ENCODE measurements around the gene NR2F2.

The NR2F2 gene

GRCh38 chr15:96345560-96346399 is 15.3 kb downstream of the NR2F2 start:
- Histone ChIP-seq H3K9me3 (ENCODE audit: control insufficient read depth, low read length) (no peaks in the 10 kb centered on the region), H3K4me1 (ENCODE audit: control insufficient read depth, insufficient read depth, low read length) (peaks cover 62% of the 10 kb centered on the region), H3K9ac (ENCODE audit: low read length) (peak overlapping the region; percentile 99), H3K36me3 (ENCODE audit: control insufficient read depth, insufficient read depth, low read length, severe bottlenecking) (peaks cover 26% of the 10 kb centered on the region), H3K4me3 (ENCODE audit: low read length) (peak overlapping the region; percentile 85), H3K27me3 (replicated peaks; ENCODE audit: control insufficient read depth, insufficient read depth, low read length) (no peaks in the 10 kb centered on the region)
- peak; percentile 29 for DNase-seq (ENCODE audit: low read depth)

GRCh38 chr15:96346409-96346970 is 16.0 kb downstream of the NR2F2 start:
- DNase-seq (ENCODE audit: low read depth): no peak
- Histone ChIP-seq H3K9ac (ENCODE audit: low read length) (peak overlapping the region; percentile 99), H3K36me3 (ENCODE audit: control insufficient read depth, insufficient read depth, low read length, severe bottlenecking) (peaks cover 26% of the 10 kb centered on the region), H3K27me3 (replicated peaks; ENCODE audit: control insufficient read depth, insufficient read depth, low read length) (no peaks in the 10 kb centered on the region), H3K9me3 (ENCODE audit: control insufficient read depth, low read length) (no peaks in the 10 kb centered on the region), H3K4me1 (ENCODE audit: control insufficient read depth, insufficient read depth, low read length) (peaks cover 62% of the 10 kb centered on the region), H3K4me3 (ENCODE audit: low read length) (peak overlapping the region; percentile 85)

GRCh38 chr15:96347181-96348111 is 16.9 kb downstream of the NR2F2 start:
- no peak for DNase-seq (ENCODE audit: low read depth)
- H3K9ac ChIP-seq (ENCODE audit: low read length): peak overlapping the region; percentile 99
- H3K27me3 ChIP-seq (replicated peaks; ENCODE audit: control insufficient read depth, insufficient read depth, low read length): no peaks in the 10 kb centered on the region
- peaks cover 58% of the 10 kb centered on the region for H3K4me1 ChIP-seq (ENCODE audit: control insufficient read depth, insufficient read depth, low read length)
- H3K36me3 ChIP-seq (ENCODE audit: control insufficient read depth, insufficient read depth, low read length, severe bottlenecking): peaks cover 26% of the 10 kb centered on the region
- H3K4me3 ChIP-seq (ENCODE audit: low read length): peak overlapping the region; percentile 85
- no peaks in the 10 kb centered on the region for H3K9me3 ChIP-seq (ENCODE audit: control insufficient read depth, low read length)

GRCh38 chr15:96348112-96349027 is 17.9 kb downstream of the NR2F2 start:
- Histone ChIP-seq H3K4me3 (ENCODE audit: low read length) (no peak overlapping the region), H3K36me3 (ENCODE audit: control insufficient read depth, insufficient read depth, low read length, severe bottlenecking) (peaks cover 21% of the 10 kb centered on the region), H3K9me3 (ENCODE audit: control insufficient read depth, low read length) (no peaks in the 10 kb centered on the region), H3K27me3 (replicated peaks; ENCODE audit: control insufficient read depth, insufficient read depth, low read length) (no peaks in the 10 kb centered on the region), H3K9ac (ENCODE audit: low read length) (peak overlapping the region; percentile 99), H3K4me1 (ENCODE audit: control insufficient read depth, insufficient read depth, low read length) (peaks cover 61% of the 10 kb centered on the region)
- DNase-seq (ENCODE audit: low read depth): no peak

GRCh38 chr15:96349034-96349856 is 18.7 kb downstream of the NR2F2 start:
- peak overlapping the region; percentile 99 for H3K9ac ChIP-seq (ENCODE audit: low read length)
- H3K4me3 ChIP-seq (ENCODE audit: low read length): peak overlapping the region; percentile 4
- peaks cover 57% of the 10 kb centered on the region for H3K4me1 ChIP-seq (ENCODE audit: control insufficient read depth, insufficient read depth, low read length)
- no peaks in the 10 kb centered on the region for H3K9me3 ChIP-seq (ENCODE audit: control insufficient read depth, low read length)
- peaks cover 19% of the 10 kb centered on the region for H3K36me3 ChIP-seq (ENCODE audit: control insufficient read depth, insufficient read depth, low read length, severe bottlenecking)
- no peaks in the 10 kb centered on the region for H3K27me3 ChIP-seq (replicated peaks; ENCODE audit: control insufficient read depth, insufficient read depth, low read length)
- no peak for DNase-seq (ENCODE audit: low read depth)

GRCh38 chr15:96349857-96350720 is 19.6 kb downstream of the NR2F2 start:
- H3K4me3 ChIP-seq (ENCODE audit: low read length): peak overlapping the region; percentile 4
- no peak for DNase-seq (ENCODE audit: low read depth)
- peaks cover 14% of the 10 kb centered on the region for H3K36me3 ChIP-seq (ENCODE audit: control insufficient read depth, insufficient read depth, low read length, severe bottlenecking)
- H3K9me3 ChIP-seq (ENCODE audit: control insufficient read depth, low read length): no peaks in the 10 kb centered on the region
- no peaks in the 10 kb centered on the region for H3K27me3 ChIP-seq (replicated peaks; ENCODE audit: control insufficient read depth, insufficient read depth, low read length)
- H3K9ac ChIP-seq (ENCODE audit: low read length): peak overlapping the region; percentile 99
- peaks cover 49% of the 10 kb centered on the region for H3K4me1 ChIP-seq (ENCODE audit: control insufficient read depth, insufficient read depth, low read length)

GRCh38 chr15:96350934-96351724 is 20.6 kb downstream of the NR2F2 start:
- H3K36me3 ChIP-seq (ENCODE audit: control insufficient read depth, insufficient read depth, low read length, severe bottlenecking): peaks cover 14% of the 10 kb centered on the region
- H3K4me1 ChIP-seq (ENCODE audit: control insufficient read depth, insufficient read depth, low read length): peaks cover 51% of the 10 kb centered on the region
- no peaks in the 10 kb centered on the region for H3K27me3 ChIP-seq (replicated peaks; ENCODE audit: control insufficient read depth, insufficient read depth, low read length)
- DNase-seq (ENCODE audit: low read depth): no peak
- no peak overlapping the region for H3K4me3 ChIP-seq (ENCODE audit: low read length)
- no peaks in the 10 kb centered on the region for H3K9me3 ChIP-seq (ENCODE audit: control insufficient read depth, low read length)
- H3K9ac ChIP-seq (ENCODE audit: low read length): no peak overlapping the region

- H3K4me1 ChIP-seq (ENCODE audit: control insufficient read depth, insufficient read depth, low read length): peaks cover 49% of the 10 kb centered on the region
- no peak overlapping the region for H3K4me3 ChIP-seq (ENCODE audit: low read length)
- peaks cover 14% of the 10 kb centered on the region for H3K36me3 ChIP-seq (ENCODE audit: control insufficient read depth, insufficient read depth, low read length, severe bottlenecking)
- no peaks in the 10 kb centered on the region for H3K9me3 ChIP-seq (ENCODE audit: control insufficient read depth, low read length)
- H3K27me3 ChIP-seq (replicated peaks; ENCODE audit: control insufficient read depth, insufficient read depth, low read length): no peaks in the 10 kb centered on the region
- DNase-seq (ENCODE audit: low read depth): no peak
- H3K9ac ChIP-seq (ENCODE audit: low read length): no peak overlapping the region
Observed at GRCh38 chr15:96351761-96352603, 21.5 kb downstream of the NR2F2 start.

Data from adipocyte (in vitro differentiated cells).